Natural killer cell treated with Interleukin-12 subunit alpha and Interleukin-12 subunit beta and Interleukin-15 and Interleukin-18, amount 100 ng/mL, for 72 hours (primary cell): ENCODE results near the gene GALNT18. TPM values are rescaled to one million over a fixed set of nuclear protein-coding genes. Genes with fewer than 3 reads are reported as not detected.

Source experiments
- ATAC-seq, 2 donors: fragments of 150-1000 bp; cut with Tn5 transposase in 1 of 2; sonication (Bioruptor Pico), chemical (Tn5 transposase) in 1 of 2; 2 replicates each; pipeline ENCODE4 v1.10.0; 2021
- DNase-seq: peaks from one replicate; pipeline ENCODE4 v3.0.0; 2022; ENCODE audit warnings: low spot score
- H3K27ac Mint-ChIP-seq, 2 donors: 1 replicate in 1 of 2; 2 replicates in 1 of 2; pipeline ENCODE4 v1.8.0; 2022; ENCODE audit warnings: mixed read lengths in 2 of 2, mild to moderate bottlenecking in 1 of 2, moderate library complexity in 1 of 2
- H3K27me3 Mint-ChIP-seq, 2 donors: 1 replicate in 1 of 2; 2 replicates in 1 of 2; pipeline ENCODE4 v1.8.0; 2022; ENCODE audit warnings: mixed read lengths in 2 of 2
- H3K36me3 Mint-ChIP-seq: one replicate; pipeline ENCODE4 v1.8.0; 2022; ENCODE audit warnings: mixed read lengths
- H3K4me1 Mint-ChIP-seq, 2 donors: 1 replicate in 1 of 2; 2 replicates in 1 of 2; pipeline ENCODE4 v1.8.0; 2022; ENCODE audit warnings: low read depth in 2 of 2, mixed read lengths in 2 of 2, mild to moderate bottlenecking in 1 of 2
- H3K4me3 Mint-ChIP-seq: one replicate; pipeline ENCODE4 v1.8.0; 2022; ENCODE audit warnings: mixed read lengths
- H3K9me3 Mint-ChIP-seq: 2 replicates; pipeline ENCODE4 v1.8.0; 2022; ENCODE audit warnings: mixed read lengths
- total RNA-seq, 2 donors: library from RNA; stranded (reverse); gene quantifications; one replicate each; pipeline ENCODE4 v1.2.3, GENCODE V29; 2022

The GALNT18 gene
- total RNA-seq, 2 donors from 2014 or later = 0.29 to 0.73 TPM

GRCh38 chr11:11494348-11494747, 127.5 kb downstream of the GALNT18 start:
- Mint-ChIP-seq H3K27ac (no peak overlapping the region), H3K27me3 (peaks cover 10 to 14% of the 10 kb centered on the region in 2 donors), H3K9me3 (no peaks in the 10 kb centered on the region), H3K36me3 (no peaks in the 10 kb centered on the region), H3K4me3 (no peak overlapping the region), H3K4me1 (no peaks in the 10 kb centered on the region)
- ATAC-seq (no peak), DNase-seq (no peak)

- Mint-ChIP-seq H3K9me3 (no peaks in the 10 kb centered on the region), H3K27ac (no peak overlapping the region), H3K27me3 (peaks cover 10 to 14% of the 10 kb centered on the region in 2 donors), H3K36me3 (no peaks in the 10 kb centered on the region), H3K4me1 (no peaks in the 10 kb centered on the region), H3K4me3 (no peak overlapping the region)
- DNase-seq = no peak
- no peak for ATAC-seq
These were observed 128.1 kb downstream of the GALNT18 start for GRCh38 chr11:11493698-11494097.

- Mint-ChIP-seq H3K4me3 (no peak overlapping the region), H3K4me1 (no peaks in the 10 kb centered on the region), H3K27me3 (peaks cover 10 to 14% of the 10 kb centered on the region in 2 donors), H3K27ac (no peak overlapping the region), H3K9me3 (no peaks in the 10 kb centered on the region), H3K36me3 (no peaks in the 10 kb centered on the region)
- DNase-seq = no peak
- no peak for ATAC-seq
These were observed 130.2 kb downstream of the GALNT18 start for GRCh38 chr11:11491589-11491988.

- Mint-ChIP-seq H3K27ac (no peak overlapping the region), H3K4me3 (no peak overlapping the region), H3K9me3 (no peaks in the 10 kb centered on the region), H3K27me3 (peaks cover 10 to 14% of the 10 kb centered on the region in 2 donors), H3K36me3 (no peaks in the 10 kb centered on the region), H3K4me1 (no peaks in the 10 kb centered on the region)
- no peak for DNase-seq
- no peak for ATAC-seq
These were observed 130.8 kb downstream of the GALNT18 start for GRCh38 chr11:11491014-11491413.

- Mint-ChIP-seq H3K4me3 (no peak overlapping the region), H3K36me3 (no peaks in the 10 kb centered on the region), H3K27me3 (peaks cover 0 to 3% of the 10 kb centered on the region in 2 donors), H3K9me3 (no peaks in the 10 kb centered on the region), H3K4me1 (no peaks in the 10 kb centered on the region), H3K27ac (no peak overlapping the region)
- no peak for DNase-seq
- no peak for ATAC-seq
These were observed 135.4 kb downstream of the GALNT18 start for GRCh38 chr11:11486423-11486822.

- Mint-ChIP-seq H3K4me1 (no peaks in the 10 kb centered on the region), H3K27me3 (peaks cover 0 to 3% of the 10 kb centered on the region in 2 donors), H3K4me3 (no peak overlapping the region), H3K9me3 (no peaks in the 10 kb centered on the region), H3K36me3 (no peaks in the 10 kb centered on the region), H3K27ac (no peak overlapping the region)
- ATAC-seq (no peak), DNase-seq (no peak)
These were observed 135.8 kb downstream of the GALNT18 start for GRCh38 chr11:11486002-11486401.

GRCh38 chr11:11483627-11484026, 138.2 kb downstream of the GALNT18 start:
- ATAC-seq (no peak), DNase-seq (no peak)
- Mint-ChIP-seq H3K4me1 (no peaks in the 10 kb centered on the region), H3K4me3 (no peak overlapping the region), H3K9me3 (no peaks in the 10 kb centered on the region), H3K36me3 (no peaks in the 10 kb centered on the region), H3K27me3 (peaks cover 0 to 8% of the 10 kb centered on the region in 2 donors), H3K27ac (no peak overlapping the region)

GRCh38 chr11:11482730-11483129, 139.1 kb downstream of the GALNT18 start:
- DNase-seq (no peak), ATAC-seq (no peak)
- H3K9me3 Mint-ChIP-seq = no peaks in the 10 kb centered on the region
- no peak overlapping the region for H3K4me3 Mint-ChIP-seq
- no peaks in the 10 kb centered on the region for H3K36me3 Mint-ChIP-seq
- H3K27me3 Mint-ChIP-seq = peaks cover 7 to 8% of the 10 kb centered on the region in 2 donors
- no peak overlapping the region for H3K27ac Mint-ChIP-seq
- H3K4me1 Mint-ChIP-seq = no peaks in the 10 kb centered on the region

GRCh38 chr11:11481371-11481770, 140.4 kb downstream of the GALNT18 start:
- Mint-ChIP-seq H3K36me3 (no peaks in the 10 kb centered on the region), H3K4me3 (no peak overlapping the region), H3K4me1 (no peaks in the 10 kb centered on the region), H3K27me3 (peaks cover 9 to 11% of the 10 kb centered on the region in 2 donors), H3K27ac (no peak overlapping the region), H3K9me3 (no peaks in the 10 kb centered on the region)
- no peak for ATAC-seq
- no peak for DNase-seq

GRCh38 chr11:11480971-11481370, 140.8 kb downstream of the GALNT18 start:
- ATAC-seq (no peak), DNase-seq (no peak)
- no peaks in the 10 kb centered on the region for H3K36me3 Mint-ChIP-seq
- H3K27me3 Mint-ChIP-seq = peaks cover 9 to 13% of the 10 kb centered on the region in 2 donors
- H3K9me3 Mint-ChIP-seq = no peaks in the 10 kb centered on the region
- H3K4me3 Mint-ChIP-seq = no peak overlapping the region
- H3K27ac Mint-ChIP-seq = no peak overlapping the region
- H3K4me1 Mint-ChIP-seq = no peaks in the 10 kb centered on the region

GRCh38 chr11:11478687-11479086, 143.1 kb downstream of the GALNT18 start:
- H3K4me3 Mint-ChIP-seq = no peak overlapping the region
- no peak overlapping the region for H3K27ac Mint-ChIP-seq
- no peaks in the 10 kb centered on the region for H3K9me3 Mint-ChIP-seq
- H3K27me3 Mint-ChIP-seq = peaks cover 9 to 13% of the 10 kb centered on the region in 2 donors
- H3K36me3 Mint-ChIP-seq = no peaks in the 10 kb centered on the region
- no peak for DNase-seq
- no peak for ATAC-seq
- H3K4me1 Mint-ChIP-seq = no peaks in the 10 kb centered on the region

GRCh38 chr11:11477695-11478420, 143.9 kb downstream of the GALNT18 start:
- H3K27ac Mint-ChIP-seq = no peak overlapping the region
- H3K9me3 Mint-ChIP-seq = no peaks in the 10 kb centered on the region
- DNase-seq (no peak), ATAC-seq (no peak)
- H3K27me3 Mint-ChIP-seq = peaks cover 9 to 10% of the 10 kb centered on the region in 2 donors
- no peaks in the 10 kb centered on the region for H3K36me3 Mint-ChIP-seq
- H3K4me3 Mint-ChIP-seq = no peak overlapping the region
- no peaks in the 10 kb centered on the region for H3K4me1 Mint-ChIP-seq

GRCh38 chr11:11476971-11477645, 144.7 kb downstream of the GALNT18 start:
- no peaks in the 10 kb centered on the region for H3K4me1 Mint-ChIP-seq
- no peaks in the 10 kb centered on the region for H3K9me3 Mint-ChIP-seq
- peak in 1 of 2 donors; percentile 3 for ATAC-seq
- no peak overlapping the region for H3K4me3 Mint-ChIP-seq
- peaks cover 9 to 10% of the 10 kb centered on the region in 2 donors for H3K27me3 Mint-ChIP-seq
- H3K36me3 Mint-ChIP-seq = no peaks in the 10 kb centered on the region
- H3K27ac Mint-ChIP-seq = no peak overlapping the region
- no peak for DNase-seq

GRCh38 chr11:11476499-11476898, 145.3 kb downstream of the GALNT18 start:
- Mint-ChIP-seq H3K4me3 (no peak overlapping the region), H3K27ac (no peak overlapping the region), H3K4me1 (no peaks in the 10 kb centered on the region), H3K9me3 (no peaks in the 10 kb centered on the region), H3K27me3 (peaks cover 9 to 10% of the 10 kb centered on the region in 2 donors), H3K36me3 (no peaks in the 10 kb centered on the region)
- ATAC-seq = no peak
- no peak for DNase-seq
